IMR-90 (cell line): ENCODE results near the gene IQSEC1. TPM values are rescaled to one million over a fixed set of nuclear protein-coding genes. Genes with fewer than 3 reads are reported as not detected.

Source experiments
- ATAC-seq: fragments of 200-7000 bp; cut with Tn5 transposase; 2 replicates; pipeline ENCODE4 v1.9.1; 2020; ENCODE audit warnings: low read depth, mild to moderate bottlenecking, moderate library complexity
- BruUV-seq: library from RNA; stranded (reverse); fragments of 400-500 nt; replicated peaks from 2 replicates; lab custom pipeline; 2021; lab: Mats Ljungman, UMichigan
- CTCF ChIA-PET: fragments of 300-600 bp; formaldehyde crosslinking; extraction: SDS; loops from one replicate; lab custom pipeline; 2021; ENCODE audit warnings: antibody characterized with exemption; lab: Yijun Ruan, JAX
- POLR2A ChIA-PET: fragments of 300-600 bp; sonication (Branson Sonifier 250); formaldehyde crosslinking; loops from one replicate; lab custom pipeline; 2022; ENCODE audit warnings: antibody characterized with exemption; ENCODE audit not compliant: unreplicated experiment; lab: Charles Lee
- DNase-seq: peaks from one replicate; pipeline ENCODE4 v3.0.0; 2013
- H2AFZ ChIP-seq: replicated peaks from 2 replicates; pipeline ENCODE3; 2013; ENCODE audit warnings: low read length, mild to moderate bottlenecking; ENCODE audit not compliant: poor library complexity
- H2AK5ac ChIP-seq: 2 replicates; pipeline ENCODE4 v1.6.1; 2013; ENCODE audit warnings: low read depth, low read length, inconsistent platforms
- H2AK9ac ChIP-seq: replicated peaks from 2 replicates; pipeline ENCODE3; 2013; ENCODE audit warnings: mild to moderate bottlenecking, low read depth, low read length, moderate library complexity; ENCODE audit not compliant: poor library complexity
- H2BK120ac ChIP-seq: 2 replicates; pipeline ENCODE4 v1.6.1; 2013; ENCODE audit warnings: low read depth, low read length, inconsistent platforms
- H2BK15ac ChIP-seq: 3 replicates; pipeline ENCODE4 v1.6.1; 2013; ENCODE audit warnings: low read depth, low read length, inconsistent platforms
- H2BK20ac ChIP-seq: 2 replicates; pipeline ENCODE4 v1.6.1; 2013; ENCODE audit warnings: low read depth, mild to moderate bottlenecking, inconsistent platforms, low read length, moderate library complexity
- H2BK5ac ChIP-seq: 2 replicates; pipeline ENCODE4 v1.6.1; 2013; ENCODE audit warnings: mild to moderate bottlenecking, low read depth, low read length, inconsistent platforms; ENCODE audit not compliant: poor library complexity, severe bottlenecking
- H3K14ac ChIP-seq: replicated peaks from 2 replicates; pipeline ENCODE4 v1.6.1; 2013; ENCODE audit warnings: low read depth, low read length, inconsistent platforms
- H3K18ac ChIP-seq: 2 replicates; pipeline ENCODE4 v1.6.1; 2013; ENCODE audit warnings: low read depth, low read length, control low read depth
- H3K23ac ChIP-seq: 2 replicates; pipeline ENCODE4 v1.6.1; 2013; ENCODE audit warnings: low read depth, low read length, inconsistent platforms
- H3K27ac ChIP-seq: 2 replicates; pipeline ENCODE4 v1.5.1; 2013; ENCODE audit warnings: mild to moderate bottlenecking, control low read depth, low read length; ENCODE audit not compliant: insufficient read depth
- H3K27me3 ChIP-seq: 2 replicates; pipeline ENCODE4 v1.6.1; 2013; ENCODE audit warnings: low read length; ENCODE audit not compliant: control insufficient read depth, insufficient read depth
- H3K36me3 ChIP-seq: 2 replicates; pipeline ENCODE4 v1.6.1; 2013; ENCODE audit warnings: low read length, mixed read lengths; ENCODE audit not compliant: control insufficient read depth, insufficient read depth
- H3K4ac ChIP-seq: 2 replicates; pipeline ENCODE4 v1.6.1; 2013; ENCODE audit warnings: low read depth, low read length, inconsistent platforms
- H3K4me1 ChIP-seq: 2 replicates; pipeline ENCODE4 v1.6.1; 2013; ENCODE audit warnings: low read length, mixed read lengths; ENCODE audit not compliant: control insufficient read depth, insufficient read depth
- H3K4me2 ChIP-seq: 2 replicates; pipeline ENCODE4 v1.6.1; 2013; ENCODE audit warnings: low read depth, mild to moderate bottlenecking, control low read depth, low read length, moderate library complexity
- H3K4me3 ChIP-seq: 2 replicates; pipeline ENCODE4 v1.5.1; 2013; ENCODE audit warnings: low read depth, mild to moderate bottlenecking, control low read depth, low read length, moderate library complexity; ENCODE audit not compliant: insufficient read depth
- H3K56ac ChIP-seq: 2 replicates; pipeline ENCODE4 v1.6.1; 2013; ENCODE audit warnings: low read length, inconsistent platforms; ENCODE audit not compliant: insufficient read depth; ENCODE audit errors: extremely low read depth
- H3K79me1 ChIP-seq, 2 experiments: 2 replicates each; pipeline ENCODE4 v1.6.1; 2013; ENCODE audit warnings: low read length in 2 of 2, inconsistent platforms in 1 of 2, low read depth in 1 of 2
- H3K9ac ChIP-seq: 2 replicates; pipeline ENCODE4 v1.6.1; 2013; ENCODE audit warnings: low read depth, low read length, control low read depth
- H3K9me1 ChIP-seq: 2 replicates; pipeline ENCODE4 v1.6.1; 2013; ENCODE audit warnings: low read length, inconsistent platforms; ENCODE audit not compliant: insufficient read depth
- H3K9me3 ChIP-seq: 2 replicates; pipeline ENCODE4 v1.6.1; 2013; ENCODE audit warnings: low read length; ENCODE audit not compliant: control insufficient read depth, insufficient read depth
- H4K20me1 ChIP-seq: 2 replicates; pipeline ENCODE4 v1.6.1; 2013; ENCODE audit warnings: low read length, inconsistent platforms; ENCODE audit not compliant: insufficient read depth
- H4K5ac ChIP-seq: 2 replicates; pipeline ENCODE4 v1.6.1; 2013; ENCODE audit warnings: mild to moderate bottlenecking, low read depth, low read length, control low read depth
- H4K8ac ChIP-seq, 2 experiments: 2 replicates each; pipeline ENCODE4 v1.6.1; 2013; ENCODE audit warnings: low read depth in 2 of 2, low read length in 2 of 2, control low read depth in 1 of 2, inconsistent platforms in 1 of 2
- H4K91ac ChIP-seq: 2 replicates; pipeline ENCODE4 v1.6.1; 2013; ENCODE audit warnings: low read depth, low read length, inconsistent platforms; ENCODE audit not compliant: insufficient read depth
- CEBPB ChIP-seq: IDR thresholded peaks from 2 replicates; pipeline ENCODE4 v1.6.1; 2012; ENCODE audit warnings: low read depth, low read length, improper control_type of control experiment
- CTCF ChIP-seq: conservative IDR thresholded peaks from 2 replicates; pipeline ENCODE4 v1.5.1; 2012; ENCODE audit warnings: mild to moderate bottlenecking, low read depth, low read length, improper control_type of control experiment
- NFE2L2 ChIP-seq: fragments of 150-350 bp; IDR thresholded peaks from 2 replicates; pipeline ENCODE4 v1.6.1; 2016; ENCODE audit warnings: low read depth, mild to moderate bottlenecking, low read length
- POLR2A ChIP-seq: IDR thresholded peaks from 2 replicates; pipeline ENCODE4 v1.6.1; 2012; ENCODE audit warnings: mild to moderate bottlenecking, low read depth, low read length
- RAD21 ChIP-seq: IDR thresholded peaks from 2 replicates; pipeline ENCODE4 v1.6.1; 2012; ENCODE audit warnings: low read length, improper control_type of control experiment
- RCOR1 ChIP-seq: IDR thresholded peaks from 2 replicates; pipeline ENCODE4 v1.6.1; 2012; ENCODE audit warnings: mild to moderate bottlenecking, low read length, improper control_type of control experiment; ENCODE audit not compliant: insufficient replicate concordance
- USF2 ChIP-seq: fragments of 150-350 bp; IDR thresholded peaks from 2 replicates; pipeline ENCODE4 v1.6.1; 2017; ENCODE audit warnings: mild to moderate bottlenecking, antibody characterized with exemption, low read length, low read depth
- WGBS, 2 experiments: methylation state at CpG; one replicate each; pipeline versions ENCODE4 v1.1.5 to v1.1.7; 2013; ENCODE audit warnings: missing lambda C conversion rate in 2 of 2; ENCODE audit not compliant: insufficient read length in 1 of 2; ENCODE audit errors: extremely low coverage in 2 of 2; 5-methylcytosine and 5-hydroxymethylcytosine counted together
- dilution Hi-C: fragments of 300-500 bp; cut with HindIII; formaldehyde crosslinking; loops from one replicate; pipeline ENCODE4 v1.14.3; 2018; ENCODE audit warnings: low sequenced_read_pairs; ENCODE audit not compliant: unreplicated experiment
- in situ Hi-C: fragments of 300-500 bp; cut with MboI; formaldehyde crosslinking; loops from 3 replicates; pipeline ENCODE4 v1.14.3; 2019; ENCODE audit warnings: low sequenced_read_pairs, inconsistent platforms, mixed read lengths
- intact Hi-C: fragments of 100-400 bp; cut with micrococcal nuclease; formaldehyde crosslinking; loops from 2 replicates; pipeline ENCODE4 v1.10.0; 2022
- polyA plus RNA-seq, 3 experiments: library from polyadenylated mRNA; depleted of rRNA; stranded (reverse); fragments of >200 nt; gene quantifications; 2 replicates each; pipeline ENCODE4 v1.2.3, GENCODE V29; 2012; ENCODE audit warnings: low replicate concordance in 1 of 3
- total RNA-seq: library from RNA; depleted of rRNA; stranded (reverse); fragments of >200 nt; gene quantifications from 2 replicates; pipeline ENCODE4 v1.2.3, GENCODE V29; 2012

IQSEC1 gene
- total and polyA plus RNA-seq, 2 of the 4 experiments (the other 2 are of a cell fraction): 5.9 to 11.9 TPM

GRCh38 chr3:13104511-13104910 lies 31.3 kb upstream of the IQSEC1 start:
- CTCF ChIA-PET: interaction anchor here (2.3 kb wide), 1 partner anchor 13 kb away, joined by 10 read pairs; no protein-coding TSS in a partner anchor
- Histone ChIP-seq H4K8ac (no peak overlapping the region), H3K4ac (no peak overlapping the region), H3K27ac (no peak overlapping the region), H2AK9ac (no peak overlapping the region), H3K18ac (no peak overlapping the region), H3K79me1 (no peaks in the 10 kb centered on the region), H3K56ac (no peak overlapping the region), H3K9me3 (no peaks in the 10 kb centered on the region), H2BK5ac (no peak overlapping the region), H2BK20ac (no peak overlapping the region), H2AK5ac (no peak overlapping the region), H3K36me3 (no peaks in the 10 kb centered on the region), H3K9me1 (no peaks in the 10 kb centered on the region), H2AFZ (no peak overlapping the region), H4K91ac (no peak overlapping the region), H3K23ac (no peak overlapping the region), H3K4me1 (no peaks in the 10 kb centered on the region), H3K9ac (no peak overlapping the region), H3K27me3 (peaks cover 24% of the 10 kb centered on the region), H2BK15ac (no peak overlapping the region), H4K20me1 (no peaks in the 10 kb centered on the region), H4K5ac (no peak overlapping the region), H2BK120ac (no peak overlapping the region), H3K4me3 (no peak overlapping the region), H3K4me2 (no peak overlapping the region), H3K14ac (no peak overlapping the region)
- ATAC-seq: no peak
- no CpG with 5 or more reads among the region's 12 CpGs for whole genome bisulfite sequencing, 2 experiments
- POLR2A ChIA-PET: no interaction called here
- no peak for DNase-seq
- in situ Hi-C loops (no loop called here), intact Hi-C loops (no loop called here), dilution Hi-C loops (no loop called here)
- no peak for TF ChIP-seq CTCF
- no peak for TF ChIP-seq RCOR1
- TF ChIP-seq CEBPB: no peak
- no peak for TF ChIP-seq USF2
- TF ChIP-seq NFE2L2: no peak
- no peak for TF ChIP-seq POLR2A
- TF ChIP-seq RAD21: no peak
- BruUV-seq: no TSS peak
